HG02642 (cell line): ENCODE measurements around the gene FITM1.
A peak's percentile ranks its signal among the peaks of the same experiment; 100 is the strongest.

Source experiments
- ATAC-seq: cut with Tn5 transposase; IDR thresholded peaks from one replicate; pipeline ENCODE4 v1.9.1; 2021; ENCODE audit warnings: mild to moderate bottlenecking; ENCODE audit not compliant: unreplicated experiment, poor library complexity

FITM1 gene

DNA sequence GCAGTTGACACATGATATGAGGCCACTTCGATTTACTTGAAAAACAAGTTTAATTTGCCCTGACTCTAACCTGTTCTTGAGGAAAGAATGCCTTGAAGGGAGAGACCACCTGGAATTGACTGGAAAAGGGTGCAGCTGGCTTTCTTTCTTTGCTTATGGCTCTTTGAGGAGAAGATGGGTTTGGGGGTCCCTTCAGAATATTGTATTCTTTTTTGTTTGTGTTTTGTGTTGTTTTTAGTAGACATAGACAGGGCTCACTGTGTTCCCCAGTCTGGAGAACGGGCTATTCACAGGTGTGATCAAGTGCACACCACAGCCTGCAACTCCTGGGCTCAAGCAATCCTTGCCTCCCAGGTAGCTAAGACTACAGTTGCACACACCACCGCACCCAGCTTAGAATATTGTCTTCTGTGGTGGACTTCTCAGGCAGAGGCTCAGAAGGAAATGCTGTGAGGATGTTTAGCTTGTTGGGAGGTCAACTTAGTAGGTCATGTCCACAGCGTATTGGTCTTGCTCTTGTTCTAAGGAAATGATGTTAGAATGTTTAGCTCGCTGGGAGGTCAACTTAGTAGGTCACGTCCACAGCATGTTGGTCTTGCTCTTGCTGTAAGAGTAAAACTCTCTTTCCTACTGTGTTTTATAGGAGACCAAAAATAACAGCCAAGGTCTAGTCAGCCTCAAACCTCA lies 14.2 kb upstream of the FITM1 start:
- ATAC-seq = no peak

DNA sequence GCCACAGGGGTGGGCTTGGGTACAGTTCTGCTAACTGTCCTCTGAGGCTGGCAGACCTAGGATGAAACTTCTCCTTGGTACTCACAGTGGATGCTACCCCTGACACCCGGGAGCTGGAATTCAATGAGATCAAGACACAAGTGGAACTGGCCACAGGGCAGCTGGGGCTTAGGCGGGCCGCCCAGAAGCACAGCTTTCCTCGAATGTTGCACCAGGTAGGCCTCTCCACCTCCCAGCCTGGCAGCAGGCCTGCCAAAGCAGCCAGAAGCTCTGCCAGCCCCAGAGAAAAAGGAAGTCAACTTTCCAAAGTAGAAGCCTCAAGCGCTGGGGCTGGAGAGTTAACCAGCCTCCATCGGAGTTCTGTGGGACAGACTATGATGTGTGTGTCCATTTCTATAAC lies 13.3 kb upstream of the FITM1 start:
- ATAC-seq = no peak

DNA sequence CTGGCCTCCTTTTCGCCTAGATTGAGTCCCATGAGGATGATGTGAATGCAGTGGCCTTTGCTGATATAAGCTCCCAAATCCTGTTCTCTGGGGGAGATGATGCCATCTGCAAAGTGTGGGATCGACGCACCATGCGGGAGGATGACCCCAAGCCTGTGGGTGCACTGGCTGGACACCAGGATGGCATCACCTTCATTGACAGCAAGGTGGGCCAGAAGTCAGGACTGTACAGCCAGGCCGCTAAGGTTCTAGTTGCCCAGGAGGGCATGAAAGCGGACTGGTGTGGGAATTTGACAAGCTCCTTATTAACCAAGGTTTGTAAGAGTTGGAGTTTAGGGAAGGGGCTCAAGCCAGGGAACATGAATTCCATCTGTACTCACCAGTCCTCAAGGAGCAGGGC lies 10.8 kb upstream of the FITM1 start:
- ATAC-seq = no peak

DNA sequence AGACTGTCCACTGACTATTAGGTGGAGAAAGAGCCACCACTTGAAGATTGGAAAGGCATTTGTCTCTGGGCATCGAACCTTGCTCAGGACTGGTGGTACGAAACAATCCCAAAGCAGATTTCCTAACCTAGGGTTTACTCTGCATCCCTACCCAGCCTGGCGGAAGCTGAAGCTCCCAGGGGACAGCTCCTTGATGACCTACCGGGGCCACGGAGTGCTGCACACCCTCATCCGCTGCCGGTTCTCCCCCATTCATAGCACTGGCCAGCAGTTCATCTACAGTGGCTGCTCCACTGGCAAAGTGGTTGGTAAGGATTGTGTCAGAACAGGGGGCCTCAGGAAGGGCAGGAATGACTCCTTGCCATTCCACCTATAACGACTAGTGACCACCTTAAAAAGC lies 9.2 kb upstream of the FITM1 start:
- ATAC-seq = no peak

- no peak for ATAC-seq
Observed at GRCh38 chr14:24122416-24122815, 8.0 kb upstream of the FITM1 start.

DNA sequence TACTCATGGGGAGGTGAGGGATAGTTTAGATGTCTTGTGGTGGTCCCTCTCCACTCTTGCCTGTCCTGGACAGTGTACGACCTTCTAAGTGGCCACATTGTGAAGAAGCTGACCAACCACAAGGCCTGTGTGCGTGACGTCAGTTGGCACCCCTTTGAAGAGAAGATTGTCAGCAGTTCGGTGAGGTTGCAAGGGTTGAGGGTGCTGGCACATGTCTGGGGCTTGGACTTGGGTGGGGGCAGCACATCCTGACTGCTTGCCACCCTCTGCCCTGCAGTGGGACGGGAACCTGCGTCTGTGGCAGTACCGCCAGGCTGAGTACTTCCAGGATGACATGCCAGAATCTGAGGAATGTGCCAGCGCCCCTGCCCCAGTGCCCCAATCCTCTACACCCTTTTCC lies 7.6 kb upstream of the FITM1 start:
- no peak for ATAC-seq

DNA sequence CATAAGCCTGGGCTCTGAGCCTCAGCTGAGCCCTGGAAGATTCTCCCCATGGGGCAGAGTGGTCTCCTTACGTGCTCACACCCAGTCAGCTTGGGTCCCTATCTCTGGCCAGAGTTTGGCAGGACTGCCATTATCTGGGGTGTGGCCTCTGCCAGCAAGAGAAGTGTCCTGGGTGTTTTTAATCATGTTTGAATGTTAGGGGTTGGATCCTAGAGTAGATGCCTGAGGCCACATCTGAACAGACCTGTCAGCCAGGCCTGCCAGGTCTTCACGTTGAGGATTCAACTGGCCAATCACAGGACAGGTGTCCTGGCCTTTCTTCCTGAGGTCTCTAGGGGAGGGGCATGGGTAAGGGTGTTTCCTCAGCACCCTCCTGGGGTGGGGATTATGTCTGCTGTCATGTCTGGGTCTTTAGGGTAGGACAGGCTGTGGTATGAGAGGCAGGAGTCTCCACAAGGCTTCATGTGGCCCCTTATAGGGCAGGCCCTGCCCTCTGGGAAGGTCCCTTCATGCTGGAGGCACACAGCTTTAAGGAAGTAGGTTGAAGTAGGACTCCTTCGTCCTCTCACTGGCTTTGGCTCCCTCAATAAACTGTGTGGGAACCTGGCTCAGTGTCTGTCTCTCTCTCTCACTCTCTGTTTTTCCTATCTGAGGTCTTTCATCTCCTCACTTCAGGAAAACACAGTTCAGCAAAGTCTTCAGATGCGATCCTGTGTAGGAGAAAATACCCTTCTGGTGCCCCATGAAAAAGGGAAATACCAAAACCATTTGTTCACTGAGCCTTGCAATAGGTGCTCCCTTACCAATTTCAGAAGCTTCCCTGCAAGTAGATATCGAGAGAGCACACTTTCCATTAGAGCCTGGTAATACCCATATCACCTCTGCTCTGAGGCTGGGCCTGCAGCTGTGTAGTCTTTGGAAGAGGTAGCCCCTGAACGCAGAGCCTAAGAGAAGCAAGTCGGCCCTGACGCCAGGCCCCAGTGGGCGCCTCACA lies 6.7 kb upstream of the FITM1 start:
- peak; percentile 67 for ATAC-seq

GRCh38 chr14:24126939-24127338 lies 3.5 kb upstream of the FITM1 start:
- ATAC-seq = no peak

DNA sequence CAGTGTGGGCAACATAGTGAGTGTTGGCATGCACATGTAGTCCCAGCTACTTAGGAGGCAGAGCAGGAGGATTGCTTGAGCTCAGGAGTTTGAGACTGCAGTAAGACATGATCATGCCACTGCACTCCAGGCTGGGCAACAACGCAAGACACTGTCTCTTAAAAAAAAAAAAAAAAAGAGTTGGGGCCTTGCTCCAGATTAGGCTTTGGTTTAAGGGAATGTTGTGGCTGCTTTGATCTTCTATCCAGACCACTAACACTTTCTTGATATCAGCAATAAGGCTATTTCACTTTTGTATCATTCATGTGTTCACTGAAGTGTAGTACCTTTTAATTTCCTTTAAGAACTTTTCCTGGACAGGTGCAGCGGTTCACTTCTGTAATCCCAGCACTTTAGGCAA lies 2.8 kb upstream of the FITM1 start:
- ATAC-seq = no peak

GRCh38 chr14:24129410-24129998 lies 955 bp upstream of the FITM1 start:
- ATAC-seq = no peak

DNA sequence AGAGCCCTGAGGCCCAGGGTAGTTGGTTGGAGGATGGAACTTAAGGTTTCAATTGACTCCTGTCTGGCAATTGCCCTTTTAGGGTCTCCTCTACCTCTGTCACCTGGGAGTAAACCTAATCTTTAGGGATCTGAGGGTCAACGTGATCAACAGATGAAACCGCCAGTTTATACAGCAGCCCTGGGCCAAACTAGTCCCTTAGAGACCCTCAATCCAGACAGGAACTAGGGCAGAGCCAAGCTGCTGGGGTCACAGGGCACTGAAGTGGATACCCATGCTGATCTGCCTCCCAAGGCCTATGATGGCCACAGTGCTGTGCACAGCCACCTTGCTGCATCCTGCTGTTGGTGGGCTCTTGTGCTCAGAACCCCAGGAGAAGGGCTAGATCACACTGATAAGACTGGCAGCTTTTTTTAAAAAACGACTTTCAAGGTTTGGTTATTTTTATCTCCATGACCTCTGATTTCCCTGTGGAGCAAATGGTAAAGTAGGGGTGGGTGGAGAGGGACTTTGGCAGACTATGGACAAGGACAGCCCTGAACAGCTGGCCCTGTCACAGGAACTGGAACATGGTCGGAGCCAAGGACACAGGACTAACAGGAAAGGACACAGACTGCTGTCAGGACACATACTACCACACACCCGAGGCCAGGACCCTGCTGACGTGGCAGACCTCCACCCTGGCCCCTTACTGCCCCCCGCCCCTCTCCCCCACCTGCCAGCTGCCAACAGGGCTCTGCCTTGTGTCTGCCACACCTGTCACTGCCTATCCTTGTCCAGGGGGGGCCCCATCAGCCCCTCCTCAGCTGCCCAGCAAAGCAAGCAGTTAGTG lies 474 bp downstream of the FITM1 start:
- ATAC-seq = no peak

GRCh38 chr14:24131549-24131966 lies 1.1 kb downstream of the FITM1 start:
- no peak for ATAC-seq

GRCh38 chr14:24132061-24132685 lies 1.7 kb downstream of the FITM1 start:
- no peak for ATAC-seq

GRCh38 chr14:24132976-24133375 lies 2.5 kb downstream of the FITM1 start:
- no peak for ATAC-seq

- ATAC-seq = no peak
Observed at GRCh38 chr14:24133735-24134134, 3.3 kb downstream of the FITM1 start.

DNA sequence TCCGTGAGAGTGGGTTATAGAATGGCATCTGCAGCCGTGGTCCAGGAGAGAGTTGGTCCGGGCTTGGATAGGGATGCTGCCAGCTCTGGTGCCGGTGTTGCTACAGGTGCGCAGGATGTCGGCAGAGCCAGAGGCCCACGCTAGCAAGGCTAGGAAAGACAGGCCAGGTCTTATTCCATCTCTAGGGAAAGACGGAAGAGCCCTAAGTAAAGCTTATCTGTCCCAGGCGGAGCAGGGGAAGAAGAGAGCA lies 5.0 kb downstream of the FITM1 start:
- peak; percentile 10 for ATAC-seq

GRCh38 chr14:24135834-24136683 lies 5.6 kb downstream of the FITM1 start, which contains the start of gene PSME1:
PSME1 (plus strand) TSS chr14:24136194; CDS start chr14:24136263, 69 bp downstream.
- peak; percentile 89 for ATAC-seq

DNA sequence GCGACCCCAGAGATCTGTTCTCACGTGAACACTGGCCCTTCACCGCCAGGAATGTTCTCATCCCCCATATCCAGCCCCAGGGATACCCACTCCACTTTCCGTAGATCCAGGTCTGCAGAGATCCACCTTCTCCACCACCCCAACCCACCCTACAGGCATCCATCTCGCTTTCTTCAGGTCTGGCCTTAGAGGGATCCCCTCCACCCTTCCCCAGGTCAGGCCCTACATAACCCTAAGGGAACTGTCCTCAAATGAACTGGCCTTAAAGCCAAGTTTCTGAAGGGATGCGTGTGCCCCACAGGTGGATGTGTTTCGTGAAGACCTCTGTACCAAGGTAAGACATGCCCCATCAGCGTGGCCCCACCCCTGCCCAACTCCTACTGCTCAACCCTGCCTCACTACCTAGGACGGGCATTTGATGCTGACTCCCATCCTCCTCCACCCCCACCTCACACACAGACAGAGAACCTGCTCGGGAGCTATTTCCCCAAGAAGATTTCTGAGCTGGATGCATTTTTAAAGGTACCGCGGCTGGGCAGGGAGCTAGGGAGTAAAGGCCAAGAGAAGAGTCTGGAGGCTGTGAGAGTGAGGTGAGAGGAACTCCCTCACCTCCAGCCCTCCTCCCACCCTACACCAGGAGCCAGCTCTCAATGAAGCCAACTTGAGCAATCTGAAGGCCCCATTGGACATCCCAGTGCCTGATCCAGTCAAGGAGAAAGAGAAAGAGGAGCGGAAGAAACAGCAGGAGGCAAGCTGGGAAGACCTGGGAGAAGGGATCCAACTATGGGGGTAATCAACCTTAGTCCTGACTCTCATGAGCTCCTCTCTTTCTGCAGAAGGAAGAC lies 6.4 kb downstream of the FITM1 start:
- no peak for ATAC-seq
